Lung (tissue), 12 donors: ENCODE data around the gene ZEB2. TPM values are rescaled to one million over a fixed set of nuclear protein-coding genes. Genes with fewer than 3 reads are reported as not detected.

Experiments used
- ATAC-seq: fragments of 200-7000 bp; cut with Tn5 transposase; one replicate; pipeline ENCODE4 v1.9.1; 2020; ENCODE audit warnings: moderate number of reproducible peaks; ENCODE audit not compliant: insufficient read depth, low FRiP score
- DNase-seq, 3 donors: peaks; one replicate each; pipeline ENCODE4 v3.0.0-alpha.2; 2013 to 2017
- H3K27ac ChIP-seq, 2 donors: one replicate each; pipeline ENCODE4 v1.5.1; 2013; ENCODE audit warnings: mild to moderate bottlenecking in 2 of 2, moderate library complexity in 2 of 2, control low read depth in 1 of 2, inconsistent platforms in 1 of 2, low read depth in 1 of 2, low read length in 1 of 2
- H3K27me3 ChIP-seq, 3 donors: one replicate each; pipeline ENCODE4 v1.5.1; 2013; ENCODE audit warnings: low read length in 2 of 3; ENCODE audit not compliant: control insufficient read depth in 3 of 3, insufficient read depth in 3 of 3
- H3K36me3 ChIP-seq, 4 donors: one replicate each; pipeline ENCODE4 v1.5.1; 2013; ENCODE audit warnings: low read length in 4 of 4, mild to moderate bottlenecking in 1 of 4, moderate library complexity in 1 of 4; ENCODE audit not compliant: control insufficient read depth in 4 of 4, insufficient read depth in 4 of 4
- H3K4me1 ChIP-seq, 5 donors: one replicate each; pipeline ENCODE4 v1.5.1; 2013; ENCODE audit warnings: low read length in 5 of 5, mild to moderate bottlenecking in 2 of 5, moderate library complexity in 1 of 5; ENCODE audit not compliant: control insufficient read depth in 5 of 5, insufficient read depth in 5 of 5
- H3K4me3 ChIP-seq: one replicate; pipeline ENCODE4 v1.5.1; 2013; ENCODE audit warnings: mild to moderate bottlenecking, control low read depth, moderate library complexity
- H3K9ac ChIP-seq, 2 donors: one replicate each; pipeline ENCODE4 v1.5.1; 2013; ENCODE audit warnings: low read length in 2 of 2, control low read depth in 1 of 2; ENCODE audit not compliant: insufficient read depth in 1 of 2
- H3K9me3 ChIP-seq, 4 donors: one replicate each; pipeline ENCODE4 v1.5.1; 2013; ENCODE audit warnings: low read length in 3 of 4, mild to moderate bottlenecking in 1 of 4, moderate library complexity in 1 of 4; ENCODE audit not compliant: control insufficient read depth in 4 of 4, insufficient read depth in 3 of 4
- WGBS, 2 donors: extraction: QIAGEN DNeasy Blood & Tissue Kit; methylation state at CpG; one replicate each; pipeline ENCODE4 v1.1.7; 2013; 5-methylcytosine and 5-hydroxymethylcytosine counted together
- polyA plus RNA-seq, 2 donors: library from polyadenylated mRNA; stranded (reverse); fragments of 200-250 nt; gene quantifications; one replicate each; pipeline ENCODE4 v1.2.1, GENCODE V29; 2013
- total RNA-seq, 2 donors: library from RNA; depleted of rRNA in 1 of 2; stranded (reverse); fragments of >200 nt in 1 of 2; gene quantifications; one replicate each; pipeline ENCODE4 v1.2.1, GENCODE V29; 2014 to 2021
- TF ChIP-seq, protein P1 (sequence below): IDR thresholded peaks from 2 replicates; pipeline ENCODE4 v1.5.1; 2012; ENCODE audit warnings: mild to moderate bottlenecking; ENCODE audit errors: control extremely low read depth, extremely low read depth
- donor health status: control.
- donor health status: control.
- donor health status: Bipolar disorder and iron deficiency.
- donor health status: healthy.
- donor health status: DM: yes; HTN: yes; CAD: no.

The ZEB2 gene
- total and polyA plus RNA-seq, 4 donors = 27.0 to 332 (median 127) TPM

DNA sequence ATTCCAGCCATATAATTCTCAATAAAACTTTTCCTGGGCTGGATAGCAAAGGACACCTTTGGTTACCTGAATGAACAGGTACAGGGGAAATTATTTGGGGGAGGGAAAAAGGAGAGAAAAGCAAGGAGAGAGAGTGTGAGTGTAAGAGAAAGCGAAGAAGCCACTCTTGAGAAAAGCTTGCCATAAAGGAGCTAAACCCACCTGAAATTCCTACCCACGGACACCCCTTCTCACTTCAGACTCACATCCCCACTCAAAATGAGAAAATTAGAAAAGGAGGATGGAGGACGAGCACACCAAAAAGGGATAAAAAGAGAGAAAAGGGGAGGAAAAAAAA, 354 bp downstream of the ZEB2 start:
- WGBS, 2 donors = 7 to 14% methylated on average over 3 of the region's 3 CpGs
- Histone ChIP-seq H3K27me3 (peaks cover 0 to 36% (median 2%) of the 10 kb centered on the region in 3 donors), H3K36me3 (peaks cover 0 to 47% (median 7%) of the 10 kb centered on the region in 4 donors), H3K27ac (peak overlapping the region; percentile 91 to 99), H3K9me3 (no peaks in the 10 kb centered on the region), H3K4me3 (peak overlapping the region; percentile 20), H3K4me1 (peaks cover 0 to 14% (median 3%) of the 10 kb centered on the region in 5 donors), H3K9ac (peak overlapping the region; percentile 98 to 100)
- TF ChIP-seq, protein P1, sequence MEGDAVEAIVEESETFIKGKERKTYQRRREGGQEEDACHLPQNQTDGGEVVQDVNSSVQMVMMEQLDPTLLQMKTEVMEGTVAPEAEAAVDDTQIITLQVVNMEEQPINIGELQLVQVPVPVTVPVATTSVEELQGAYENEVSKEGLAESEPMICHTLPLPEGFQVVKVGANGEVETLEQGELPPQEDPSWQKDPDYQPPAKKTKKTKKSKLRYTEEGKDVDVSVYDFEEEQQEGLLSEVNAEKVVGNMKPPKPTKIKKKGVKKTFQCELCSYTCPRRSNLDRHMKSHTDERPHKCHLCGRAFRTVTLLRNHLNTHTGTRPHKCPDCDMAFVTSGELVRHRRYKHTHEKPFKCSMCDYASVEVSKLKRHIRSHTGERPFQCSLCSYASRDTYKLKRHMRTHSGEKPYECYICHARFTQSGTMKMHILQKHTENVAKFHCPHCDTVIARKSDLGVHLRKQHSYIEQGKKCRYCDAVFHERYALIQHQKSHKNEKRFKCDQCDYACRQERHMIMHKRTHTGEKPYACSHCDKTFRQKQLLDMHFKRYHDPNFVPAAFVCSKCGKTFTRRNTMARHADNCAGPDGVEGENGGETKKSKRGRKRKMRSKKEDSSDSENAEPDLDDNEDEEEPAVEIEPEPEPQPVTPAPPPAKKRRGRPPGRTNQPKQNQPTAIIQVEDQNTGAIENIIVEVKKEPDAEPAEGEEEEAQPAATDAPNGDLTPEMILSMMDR = no peak
- no peak for DNase-seq
- no peak for ATAC-seq

DNA sequence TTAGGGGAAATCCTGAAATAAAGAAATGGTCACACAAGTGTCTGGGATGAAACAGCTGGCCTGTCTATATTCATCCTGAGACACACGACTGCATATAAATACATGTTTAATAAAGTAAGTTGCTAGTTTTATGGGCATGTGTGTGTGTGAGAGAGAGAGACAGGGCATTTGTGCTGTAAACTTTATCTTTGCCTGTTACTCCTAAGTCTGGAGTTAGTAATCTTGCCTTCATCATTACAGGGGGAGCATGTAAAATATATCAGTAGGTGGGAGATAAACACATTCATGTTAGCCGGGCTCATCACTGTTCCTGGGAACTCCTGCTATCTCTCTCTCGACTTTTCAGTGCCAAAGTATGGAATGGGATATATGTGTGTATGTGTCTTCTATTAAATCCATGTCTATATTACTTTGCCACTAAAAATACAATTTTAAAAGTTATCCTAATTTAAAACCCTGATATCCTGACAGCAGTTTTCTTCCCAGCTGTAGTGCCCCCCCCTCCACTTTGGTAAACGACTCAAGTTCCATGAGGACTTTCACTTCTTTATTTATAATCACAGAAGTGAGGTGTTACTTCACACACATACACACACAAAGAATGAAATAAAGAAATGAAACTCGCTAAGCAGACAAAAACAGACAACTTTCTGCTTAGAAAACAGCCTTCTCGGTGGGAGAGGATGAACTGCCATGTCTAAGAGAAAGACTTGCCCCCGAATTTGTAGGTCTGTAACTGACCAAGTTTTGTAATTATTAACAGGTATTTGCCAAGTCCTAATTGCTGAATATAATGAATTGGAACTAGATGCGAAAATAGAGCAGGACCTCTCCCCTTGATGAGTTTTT, 947 bp downstream of the ZEB2 start:
- H3K36me3 ChIP-seq = peaks cover 0 to 53% (median 9%) of the 10 kb centered on the region in 4 donors
- peak in 2 of 3 donors; percentile 52 to 73 for DNase-seq
- no peaks in the 10 kb centered on the region for H3K9me3 ChIP-seq
- peaks cover 0 to 42% (median 2%) of the 10 kb centered on the region in 3 donors for H3K27me3 ChIP-seq
- ATAC-seq = no peak
- peak overlapping the region; percentile 80 to 99 for H3K27ac ChIP-seq
- TF ChIP-seq, protein P1 = no peak
- H3K9ac ChIP-seq = peak overlapping the region; percentile 98 to 100
- peaks cover 0 to 20% (median 3%) of the 10 kb centered on the region in 5 donors for H3K4me1 ChIP-seq
- 3 to 4% methylated on average over 8 of the region's 8 CpGs for WGBS, 2 donors
- H3K4me3 ChIP-seq = peak overlapping the region; percentile 41

DNA sequence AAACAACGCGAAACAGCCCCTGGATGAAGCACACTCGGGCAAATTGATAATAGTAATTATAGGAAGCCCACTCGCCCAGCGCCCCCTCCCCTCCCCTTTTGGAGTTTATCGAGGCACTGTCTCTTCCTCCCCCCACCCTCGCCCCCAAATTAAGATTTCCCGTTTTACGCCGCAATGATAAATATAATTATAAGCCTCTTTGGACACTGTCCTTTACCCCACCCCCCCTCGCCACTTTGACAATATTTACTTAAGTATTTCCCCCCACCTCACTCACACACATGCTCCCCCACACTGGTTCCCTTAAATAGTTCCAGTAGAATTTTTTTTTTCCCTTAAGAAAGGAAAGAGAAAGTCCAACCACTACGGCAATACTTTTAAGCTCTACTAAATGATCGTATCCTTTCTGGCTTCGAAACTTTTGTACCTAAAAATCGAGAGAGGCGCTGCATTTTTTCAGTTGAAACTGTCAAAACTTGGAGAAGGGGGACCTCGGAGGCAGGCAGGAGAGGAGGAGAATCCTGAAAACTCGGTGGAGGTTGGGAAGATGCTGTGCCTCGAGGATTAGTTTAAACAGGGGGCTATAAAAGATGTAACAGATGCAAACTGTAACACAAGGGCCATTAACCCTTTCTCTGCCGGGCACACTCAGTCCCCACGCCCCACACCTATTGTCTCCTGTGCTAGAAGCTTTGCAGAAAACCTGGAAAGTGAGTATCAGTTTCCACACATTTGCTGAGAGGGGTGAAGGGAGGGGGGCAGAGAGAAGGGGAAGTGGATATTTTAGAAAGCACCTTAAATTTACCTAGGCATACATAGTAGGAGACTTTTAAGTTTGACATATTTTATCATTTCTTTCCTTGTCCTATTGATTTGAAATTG, 1.8 kb downstream of the ZEB2 start:
- TF ChIP-seq, protein P1 = no peak
- Histone ChIP-seq H3K4me3 (peak overlapping the region; percentile 82), H3K36me3 (peaks cover 0 to 62% (median 14%) of the 10 kb centered on the region in 4 donors), H3K9me3 (no peaks in the 10 kb centered on the region), H3K27me3 (peaks cover 0 to 46% (median 2%) of the 10 kb centered on the region in 3 donors), H3K9ac (peak overlapping the region; percentile 98 to 100), H3K27ac (peak overlapping the region; percentile 99 to 100), H3K4me1 (peaks cover 0 to 25% (median 6%) of the 10 kb centered on the region in 5 donors)
- ATAC-seq (no peak), DNase-seq (peak; percentile 55 to 80 (median 80))
- WGBS, 2 donors = 1 to 2% methylated on average over 21 of the region's 21 CpGs
